ENCODE measurements around the gene SUSD6. TPM values are rescaled to one million over a fixed set of nuclear protein-coding genes. Genes with fewer than 3 reads are reported as not detected.

Gene SUSD6
- total RNA-seq, 1 experiment from 2014 or later, result 21.5 TPM

GRCh38 chr14:69648480-69649451 lies 37.4 kb downstream of the SUSD6 start:
- CTCF ChIA-PET, result interaction anchor here (0.8 to 1.5 kb wide), 5 partner anchors 9 to 69 kb away, joined by 3 to 6 read pairs (median 3); no protein-coding TSS in a partner anchor
- Mint-ChIP-seq H3K9me3 (ENCODE audit: unreplicated experiment) (no peaks in the 10 kb centered on the region), H3K4me1 (ENCODE audit: low read depth, unreplicated experiment) (peaks cover 36% of the 10 kb centered on the region), H3K27me3 (ENCODE audit: insufficient read depth, unreplicated experiment) (no peaks in the 10 kb centered on the region), H3K4me3 (ENCODE audit: unreplicated experiment) (peak overlapping the region; percentile 55), H3K36me3 (ENCODE audit: insufficient read depth, unreplicated experiment) (no peaks in the 10 kb centered on the region), H3K27ac (ENCODE audit: unreplicated experiment) (peak overlapping the region; percentile 64)
- H3K4me3 ChIP-seq (ENCODE audit: low read depth, low read length), result peak overlapping the region; percentile 9; the same call in 1 of the 2 replicates
- intact Hi-C loops (cut with micrococcal nuclease; ENCODE audit: unreplicated experiment), result loop anchor here (2.0 kb wide), 1 partner anchor 16 kb away; no protein-coding TSS in a partner anchor
- POLR2A ChIA-PET, result interaction anchor here (0.6 kb wide), 1 partner anchor 1045 kb away, joined by 4 read pairs; no protein-coding TSS in a partner anchor
- no peaks in the 10 kb centered on the region for H3K27me3 ChIP-seq (replicated peaks; ENCODE audit: control insufficient read depth, insufficient read depth, low read length)
- DNase-seq, result peak in 1 of 2 experiments; percentile 42
- H3K9me3 ChIP-seq, result no peaks in the 10 kb centered on the region
- no peaks in the 10 kb centered on the region for H3K36me3 ChIP-seq (ENCODE audit: control insufficient read depth, insufficient read depth, low read length)
- no TSS peak for BruUV-seq (replicated peaks)
- no peak for TF ChIP-seq CTCF (IDR thresholded peaks at IDR 0.05; ENCODE audit: insufficient read depth in 1 of 2, low read depth in 1 of 2, low read length in 1 of 2, severe bottlenecking in 1 of 2, unreplicated experiment in 1 of 2)
- peaks cover 71% of the 10 kb centered on the region for H3K4me1 ChIP-seq

- H3K4me1 ChIP-seq, result peaks cover 79% of the 10 kb centered on the region
- Mint-ChIP-seq H3K4me3 (ENCODE audit: unreplicated experiment) (peak overlapping the region; percentile 35), H3K27me3 (ENCODE audit: insufficient read depth, unreplicated experiment) (no peaks in the 10 kb centered on the region), H3K27ac (ENCODE audit: unreplicated experiment) (peak overlapping the region; percentile 42), H3K9me3 (ENCODE audit: unreplicated experiment) (no peaks in the 10 kb centered on the region), H3K4me1 (ENCODE audit: low read depth, unreplicated experiment) (peaks cover 47% of the 10 kb centered on the region), H3K36me3 (ENCODE audit: insufficient read depth, unreplicated experiment) (no peaks in the 10 kb centered on the region)
- intact Hi-C loops (cut with micrococcal nuclease; ENCODE audit: unreplicated experiment), result no loop called here
- H3K36me3 ChIP-seq (ENCODE audit: control insufficient read depth, insufficient read depth, low read length), result no peaks in the 10 kb centered on the region
- no peaks in the 10 kb centered on the region for H3K27me3 ChIP-seq (replicated peaks; ENCODE audit: control insufficient read depth, insufficient read depth, low read length)
- ChIA-PET CTCF (interaction anchor here (0.7 kb wide), 1 partner anchor 146 kb away, joined by 3 read pairs; the partner anchor contains the start of gene SLC10A1), POLR2A (no interaction called here)
- DNase-seq, result peak in 1 of 2 experiments; percentile 55
- TF ChIP-seq CTCF (IDR thresholded peaks at IDR 0.05; ENCODE audit: insufficient read depth in 1 of 2, low read depth in 1 of 2, low read length in 1 of 2, severe bottlenecking in 1 of 2, unreplicated experiment in 1 of 2), result no peak
- no peaks in the 10 kb centered on the region for H3K9me3 ChIP-seq
- H3K4me3 ChIP-seq (ENCODE audit: low read depth, low read length), result no peak overlapping the region
- no TSS peak for BruUV-seq (replicated peaks)
Observed at GRCh38 chr14:69650948-69651369, 39.6 kb downstream of the SUSD6 start.

GRCh38 chr14:69651664-69652063 lies 40.3 kb downstream of the SUSD6 start:
- peak overlapping the region; percentile 42 for H3K27ac Mint-ChIP-seq (ENCODE audit: unreplicated experiment)
- no peaks in the 10 kb centered on the region for H3K36me3 Mint-ChIP-seq (ENCODE audit: insufficient read depth, unreplicated experiment)
- Histone ChIP-seq H3K9me3 (no peaks in the 10 kb centered on the region), H3K4me3 (ENCODE audit: low read depth, low read length) (no peak overlapping the region), H3K36me3 (ENCODE audit: control insufficient read depth, insufficient read depth, low read length) (no peaks in the 10 kb centered on the region), H3K4me1 (peaks cover 84% of the 10 kb centered on the region), H3K27me3 (replicated peaks; ENCODE audit: control insufficient read depth, insufficient read depth, low read length) (no peaks in the 10 kb centered on the region)
- no peaks in the 10 kb centered on the region for H3K27me3 Mint-ChIP-seq (ENCODE audit: insufficient read depth, unreplicated experiment)
- CTCF ChIA-PET, result interaction anchor here (0.6 to 0.7 kb wide), 2 partner anchors 15 to 145 kb away, joined by 3 read pairs; partner anchors contain the start of gene SLC10A1
- POLR2A ChIA-PET, result no interaction called here
- no peak for TF ChIP-seq CTCF (IDR thresholded peaks at IDR 0.05; ENCODE audit: insufficient read depth in 1 of 2, low read depth in 1 of 2, low read length in 1 of 2, severe bottlenecking in 1 of 2, unreplicated experiment in 1 of 2)
- H3K9me3 Mint-ChIP-seq (ENCODE audit: unreplicated experiment), result no peaks in the 10 kb centered on the region
- no TSS peak for BruUV-seq (replicated peaks)
- H3K4me1 Mint-ChIP-seq (ENCODE audit: low read depth, unreplicated experiment), result peaks cover 49% of the 10 kb centered on the region
- intact Hi-C loops (cut with micrococcal nuclease; ENCODE audit: unreplicated experiment), result no loop called here
- DNase-seq, result no peak
- H3K4me3 Mint-ChIP-seq (ENCODE audit: unreplicated experiment), result peak overlapping the region; percentile 7

Data from Caco-2 (cell line).